Osteoblast (primary cell): Measurements from ENCODE around the gene KIDINS220. TPM values are rescaled to one million over a fixed set of nuclear protein-coding genes. Genes with fewer than 3 reads are reported as not detected.

Experiments used
- DNase-seq: peaks from one replicate; pipeline ENCODE4 v3.0.0; 2011; ENCODE audit warnings: low spot score, mixed read lengths; ENCODE audit not compliant: insufficient read length; ENCODE audit errors: missing footprints
- H2AFZ ChIP-seq: 2 replicates; pipeline ENCODE4 v1.6.0; 2011; ENCODE audit warnings: mild to moderate bottlenecking, low read length
- H3K27ac ChIP-seq: 2 replicates; pipeline ENCODE4 v1.5.1; 2011; ENCODE audit warnings: mild to moderate bottlenecking, low read depth, low read length, moderate library complexity
- H3K27me3 ChIP-seq: 2 replicates; pipeline ENCODE4 v1.6.0; 2012; ENCODE audit warnings: mild to moderate bottlenecking, control low read depth, inconsistent platforms, low read length, moderate library complexity; ENCODE audit not compliant: insufficient read depth
- H3K36me3 ChIP-seq: 2 replicates; pipeline ENCODE4 v1.5.1; 2011; ENCODE audit warnings: mild to moderate bottlenecking, low read length, control low read depth, moderate library complexity; ENCODE audit not compliant: insufficient read depth
- H3K4me1 ChIP-seq: 2 replicates; pipeline ENCODE4 v1.5.1; 2011; ENCODE audit warnings: mild to moderate bottlenecking, low read length, control low read depth, moderate library complexity; ENCODE audit not compliant: insufficient read depth
- H3K4me2 ChIP-seq: 2 replicates; pipeline ENCODE4 v1.6.0; 2011; ENCODE audit warnings: mild to moderate bottlenecking, low read length; ENCODE audit not compliant: insufficient read depth
- H3K4me3 ChIP-seq: fragments of 200-600 bp; sonication (generic); 3 replicates; pipeline ENCODE4 v1.5.1; 2012; ENCODE audit warnings: mild to moderate bottlenecking, low read length, inconsistent platforms; ENCODE audit not compliant: insufficient read depth
- H3K79me2 ChIP-seq: 2 replicates; pipeline ENCODE4 v1.6.0; 2012; ENCODE audit warnings: mild to moderate bottlenecking, low read length, control low read depth, inconsistent platforms; ENCODE audit not compliant: insufficient read depth
- H3K9me3 ChIP-seq: 2 replicates; pipeline ENCODE4 v1.5.1; 2011; ENCODE audit warnings: low read depth, low read length, control low read depth
- H4K20me1 ChIP-seq: 2 replicates; pipeline ENCODE4 v1.6.0; 2012; ENCODE audit warnings: mild to moderate bottlenecking, low read length, control low read depth; ENCODE audit not compliant: insufficient read depth
- total RNA-seq: library from RNA; depleted of rRNA; stranded (reverse); fragments of >200 nt; gene quantifications from 2 replicates; pipeline ENCODE4 v1.2.3, GENCODE V29; 2012
- TF ChIP-seq, protein P1 (sequence below): IDR thresholded peaks from 2 replicates; pipeline ENCODE4 v1.5.1; 2011; ENCODE audit warnings: mild to moderate bottlenecking, low read depth, low read length, moderate library complexity; ENCODE audit errors: extremely low read depth

KIDINS220 gene
- total RNA-seq, 1 donor, result 134 TPM

DNA sequence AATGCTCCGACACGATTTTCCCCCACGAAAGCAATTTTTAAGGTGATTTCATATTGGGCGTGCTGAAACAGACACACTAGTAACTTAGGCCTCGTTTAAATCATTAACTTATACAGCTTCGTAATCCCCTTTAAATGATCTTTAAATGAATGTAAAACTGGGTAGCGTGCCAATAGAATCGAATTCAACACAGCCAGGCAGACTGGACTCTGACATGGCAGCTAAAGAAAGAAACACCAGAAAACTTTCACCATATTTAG lies 157.9 kb downstream of the KIDINS220 start:
- Histone ChIP-seq H3K36me3 (peaks cover 3% of the 10 kb centered on the region), H3K27me3 (no peaks in the 10 kb centered on the region), H3K4me2 (peak overlapping the region; percentile 87), H3K4me3 (peak overlapping the region; percentile 81), H3K27ac (peak overlapping the region; percentile 96), H4K20me1 (peaks cover 18% of the 10 kb centered on the region), H2AFZ (peak overlapping the region; percentile 68), H3K4me1 (peaks cover 39% of the 10 kb centered on the region), H3K9me3 (peaks cover 6% of the 10 kb centered on the region), H3K79me2 (peaks cover 19% of the 10 kb centered on the region)
- no peak for DNase-seq
- TF ChIP-seq, protein P1, sequence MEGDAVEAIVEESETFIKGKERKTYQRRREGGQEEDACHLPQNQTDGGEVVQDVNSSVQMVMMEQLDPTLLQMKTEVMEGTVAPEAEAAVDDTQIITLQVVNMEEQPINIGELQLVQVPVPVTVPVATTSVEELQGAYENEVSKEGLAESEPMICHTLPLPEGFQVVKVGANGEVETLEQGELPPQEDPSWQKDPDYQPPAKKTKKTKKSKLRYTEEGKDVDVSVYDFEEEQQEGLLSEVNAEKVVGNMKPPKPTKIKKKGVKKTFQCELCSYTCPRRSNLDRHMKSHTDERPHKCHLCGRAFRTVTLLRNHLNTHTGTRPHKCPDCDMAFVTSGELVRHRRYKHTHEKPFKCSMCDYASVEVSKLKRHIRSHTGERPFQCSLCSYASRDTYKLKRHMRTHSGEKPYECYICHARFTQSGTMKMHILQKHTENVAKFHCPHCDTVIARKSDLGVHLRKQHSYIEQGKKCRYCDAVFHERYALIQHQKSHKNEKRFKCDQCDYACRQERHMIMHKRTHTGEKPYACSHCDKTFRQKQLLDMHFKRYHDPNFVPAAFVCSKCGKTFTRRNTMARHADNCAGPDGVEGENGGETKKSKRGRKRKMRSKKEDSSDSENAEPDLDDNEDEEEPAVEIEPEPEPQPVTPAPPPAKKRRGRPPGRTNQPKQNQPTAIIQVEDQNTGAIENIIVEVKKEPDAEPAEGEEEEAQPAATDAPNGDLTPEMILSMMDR, result no peak

Other genes starting within 250 kb of the KIDINS220 start
- gene ID2, start 155.6 kb downstream of the KIDINS220 start, total RNA-seq, result 139 and 168 TPM in 2 replicates
- gene MBOAT2, start 166.1 kb upstream of the KIDINS220 start, total RNA-seq, result 54.3 and 56.6 TPM in 2 replicates